GM12878 (cell line): Measurements from ENCODE around the gene SNAI3. TPM values are rescaled to one million over a fixed set of nuclear protein-coding genes. Genes with fewer than 3 reads are reported as not detected.
A peak's percentile ranks its signal among the peaks of the same experiment; 100 is the strongest.

Experiments
- ATAC-seq: fragments of 200-7000 bp; cut with Tn5 transposase; 3 replicates; pipeline ENCODE4 v1.9.1; 2020; ENCODE audit warnings: mild to moderate bottlenecking, moderate library complexity
- BruUV-seq: library from RNA; stranded (reverse); fragments of 400-500 nt; replicated peaks from 2 replicates; lab custom pipeline; 2021; lab: Mats Ljungman, UMichigan
- CTCF ChIA-PET: fragments of 300-600 bp; sonication (Branson Sonifier 250); formaldehyde crosslinking; extraction: SDS; loops from one replicate; lab custom pipeline; 2021; ENCODE audit warnings: inconsistent platforms; lab: Yijun Ruan, JAX
- POLR2A ChIA-PET: fragments of 350-600 bp; formaldehyde crosslinking; extraction: SDS; loops from one replicate; lab custom pipeline; 2021; ENCODE audit warnings: inconsistent platforms; lab: Charles Lee
- RAD21 ChIA-PET: fragments of 300-600 bp; sonication (Branson Sonifier 250); formaldehyde crosslinking; loops from one replicate; lab custom pipeline; 2023; ENCODE audit warnings: antibody characterized with exemption; ENCODE audit not compliant: unreplicated experiment; lab: Charles Lee
- SMC1A ChIA-PET: fragments of 300-600 bp; sonication (Branson Sonifier 250); formaldehyde crosslinking; loops from one replicate; lab custom pipeline; 2023; ENCODE audit not compliant: unreplicated experiment, uncharacterized antibody; lab: Charles Lee
- DNase-seq: peaks from one replicate; pipeline ENCODE4 v3.0.0-alpha.2; 2011; ENCODE audit warnings: low read depth, low spot score
- FAIRE-seq: peaks from 3 replicates; lab custom pipeline; 2011; peaks lifted over from hg19 to GRCh38; lab: Jason Lieb, UNC
- H2AFZ ChIP-seq: 2 replicates; pipeline ENCODE4 v1.6.0; 2011; ENCODE audit warnings: low read depth, low read length, control low read depth; ENCODE audit not compliant: control insufficient read depth
- H3K27ac ChIP-seq: 2 replicates; pipeline ENCODE4 v1.5.1; 2011; ENCODE audit warnings: control low read depth; ENCODE audit not compliant: control insufficient read depth, insufficient read depth
- H3K27me3 ChIP-seq, 2 experiments: replicated peaks in 1 of 2; 2 replicates each; pipeline versions ENCODE4 v1.6.0 to v1.6.1; 2011; ENCODE audit warnings: low read length in 1 of 2; ENCODE audit not compliant: control insufficient read depth in 2 of 2, insufficient read depth in 2 of 2
- H3K36me3 ChIP-seq, 2 experiments: 2 replicates each; pipeline ENCODE4 v1.5.1; 2011; ENCODE audit warnings: low read length in 1 of 2; ENCODE audit not compliant: control insufficient read depth in 2 of 2, insufficient read depth in 2 of 2
- H3K4me1 ChIP-seq: 2 replicates; pipeline ENCODE4 v1.6.1; 2011; ENCODE audit warnings: mild to moderate bottlenecking, low read length, moderate library complexity, mixed read lengths; ENCODE audit not compliant: control insufficient read depth, insufficient read depth
- H3K4me2 ChIP-seq: 2 replicates; pipeline ENCODE4 v1.6.0; 2011; ENCODE audit warnings: control low read depth; ENCODE audit not compliant: control insufficient read depth, insufficient read depth
- H3K4me3 ChIP-seq: fragments of 200-600 bp; sonication (generic); 2 replicates; pipeline ENCODE4 v1.5.1; 2016
- H3K79me2 ChIP-seq: 2 replicates; pipeline ENCODE4 v1.6.0; 2011; ENCODE audit warnings: low read length; ENCODE audit not compliant: control insufficient read depth, insufficient read depth
- H3K9ac ChIP-seq: 2 replicates; pipeline ENCODE4 v1.8.0; 2011; ENCODE audit warnings: low read length, control low read depth, mixed read lengths; ENCODE audit not compliant: control insufficient read depth, insufficient read depth
- H3K9me3 ChIP-seq: replicated peaks from 3 replicates; pipeline ENCODE4 v1.5.1; 2011; ENCODE audit warnings: mild to moderate bottlenecking, low read length; ENCODE audit not compliant: control insufficient read depth, insufficient read depth
- H4K20me1 ChIP-seq: 2 replicates; pipeline ENCODE4 v1.6.0; 2011; ENCODE audit not compliant: control insufficient read depth, insufficient read depth
- BACH1 ChIP-seq: fragments of 450-650 bp; IDR thresholded peaks from 2 replicates; pipeline ENCODE4 v1.6.1; 2017; ENCODE audit warnings: mild to moderate bottlenecking, borderline replicate concordance
- CREB1 ChIP-seq: IDR thresholded peaks from 2 replicates; pipeline ENCODE4 v1.6.1; 2012; ENCODE audit warnings: low read depth, mild to moderate bottlenecking, inconsistent platforms
- DPF2 ChIP-seq: fragments of 450-650 bp; IDR thresholded peaks from 2 replicates; pipeline ENCODE4 v1.6.1; 2017; ENCODE audit warnings: mild to moderate bottlenecking
- EGR1 ChIP-seq, 2 experiments: IDR thresholded peaks; 1 replicate in 1 of 2; 2 replicates in 1 of 2; pipeline ENCODE4 v1.6.1; 2011 to 2012; ENCODE audit warnings: low read depth in 2 of 2, low read length in 2 of 2, borderline replicate concordance in 1 of 2, mild to moderate bottlenecking in 1 of 2, moderate library complexity in 1 of 2
- EP300 ChIP-seq, 2 experiments: fragments of 150-350 bp in 1 of 2; IDR thresholded peaks; 2 replicates each; pipeline ENCODE4 v1.6.1; 2011 to 2012; ENCODE audit warnings: low read depth in 2 of 2, low read length in 2 of 2, borderline replicate concordance in 1 of 2, improper control_type of control experiment in 1 of 2, inconsistent platforms in 1 of 2; ENCODE audit not compliant: control insufficient read depth in 1 of 2
- ETV6 ChIP-seq, 2 experiments: fragments of 450-650 bp in 1 of 2; IDR thresholded peaks in 1 of 2; conservative IDR thresholded peaks in 1 of 2; 2 replicates each; pipeline ENCODE4 v1.6.1; 2014; ENCODE audit warnings: antibody characterized with exemption in 1 of 2, borderline replicate concordance in 1 of 2, low read depth in 1 of 2, mild to moderate bottlenecking in 1 of 2, moderate library complexity in 1 of 2
- EZH2 ChIP-seq: IDR thresholded peaks from 2 replicates; pipeline ENCODE4 v1.6.1; 2012; ENCODE audit warnings: low read depth, mild to moderate bottlenecking, control low read depth, inconsistent platforms, low read length, borderline replicate concordance; ENCODE audit not compliant: control insufficient read depth
- HDAC2 ChIP-seq: fragments of 200-600 bp; sonication (generic); IDR thresholded peaks from 2 replicates; pipeline ENCODE4 v1.6.1; 2017
- IKZF2 ChIP-seq, 2 experiments: fragments of 450-650 bp; IDR thresholded peaks; 2 replicates each; pipeline ENCODE4 v1.6.1; 2017; ENCODE audit warnings: mild to moderate bottlenecking in 2 of 2, moderate library complexity in 2 of 2
- MEF2A ChIP-seq: IDR thresholded peaks from 2 replicates; pipeline ENCODE4 v1.6.1; 2011; ENCODE audit warnings: low read depth, mild to moderate bottlenecking, low read length, moderate library complexity; ENCODE audit not compliant: insufficient read depth
- MEF2B ChIP-seq: fragments of 450-650 bp; IDR thresholded peaks from 2 replicates; pipeline ENCODE4 v1.6.1; 2018; ENCODE audit warnings: mild to moderate bottlenecking, moderate library complexity; ENCODE audit not compliant: partially characterized antibody, poor library complexity, severe bottlenecking
- MTA3 ChIP-seq: IDR thresholded peaks from 2 replicates; pipeline ENCODE4 v1.6.1; 2012; ENCODE audit warnings: low read length, inconsistent platforms, borderline replicate concordance
- NBN ChIP-seq: fragments of 450-650 bp; IDR thresholded peaks from 2 replicates; pipeline ENCODE4 v1.6.1; 2016
- NR2C2 ChIP-seq: IDR thresholded peaks from 2 replicates; pipeline ENCODE4 v1.6.1; 2011; ENCODE audit warnings: borderline replicate concordance, low read depth; ENCODE audit not compliant: control insufficient read depth, insufficient read length
- POLR2A ChIP-seq: IDR thresholded peaks from 2 replicates; pipeline ENCODE4 v1.6.1; 2011; ENCODE audit warnings: low read depth, mild to moderate bottlenecking, low read length
- RB1 ChIP-seq: fragments of 450-650 bp; formaldehyde crosslinking; IDR thresholded peaks from 2 replicates; pipeline ENCODE4 v1.6.1; 2017; ENCODE audit warnings: mild to moderate bottlenecking, borderline replicate concordance
- RUNX3 ChIP-seq: IDR thresholded peaks from 2 replicates; pipeline ENCODE4 v1.6.1; 2012; ENCODE audit warnings: low read length, inconsistent platforms
- SPI1 ChIP-seq: IDR thresholded peaks from 2 replicates; pipeline ENCODE4 v1.6.1; 2011; ENCODE audit warnings: low read depth, mild to moderate bottlenecking, low read length, moderate library complexity, borderline replicate concordance; ENCODE audit not compliant: insufficient read depth
- SREBF1 ChIP-seq: IDR thresholded peaks from 2 replicates; pipeline ENCODE4 v1.6.1; 2012; ENCODE audit warnings: mild to moderate bottlenecking, low read length
- SUZ12 ChIP-seq: fragments of 200-600 bp; sonication (generic); IDR thresholded peaks from one replicate; pipeline ENCODE4 v1.6.1; 2018; ENCODE audit warnings: antibody characterized with exemption, mild to moderate bottlenecking; ENCODE audit not compliant: unreplicated experiment
- TAF1 ChIP-seq: IDR thresholded peaks from 2 replicates; pipeline ENCODE4 v1.6.1; 2011; ENCODE audit warnings: mild to moderate bottlenecking, low read depth, low read length, borderline replicate concordance
- TCF12 ChIP-seq: IDR thresholded peaks from 2 replicates; pipeline ENCODE4 v1.6.1; 2011; ENCODE audit warnings: low read depth, mild to moderate bottlenecking, low read length
- TCF3 ChIP-seq: IDR thresholded peaks from 2 replicates; pipeline ENCODE4 v1.6.1; 2012; ENCODE audit warnings: low read depth, mild to moderate bottlenecking, low read length, borderline replicate concordance; ENCODE audit not compliant: insufficient read depth
- WGBS: methylation state at CpG from one replicate; pipeline ENCODE4 v1.1.6; 2016; ENCODE audit warnings: low lambda C conversion rate; ENCODE audit not compliant: insufficient replicate concordance, insufficient coverage; ENCODE audit errors: missing lambda C conversion rate; 5-methylcytosine and 5-hydroxymethylcytosine counted together
- in situ Hi-C: fragments of 300-500 bp; cut with MboI; formaldehyde crosslinking; loops from 9 replicates; pipeline ENCODE4 v1.14.3; 2018; ENCODE audit warnings: mixed read lengths
- intact Hi-C: fragments of 100-400 bp; cut with micrococcal nuclease; formaldehyde crosslinking; loops from one replicate; pipeline ENCODE4 v1.14.2; 2022; ENCODE audit not compliant: unreplicated experiment
- polyA plus RNA-seq, 11 experiments: library from polyadenylated mRNA; depleted of rRNA in 4 of 11; unstranded in 6 of 11; stranded (reverse) in 5 of 11; fragments of >200 nt; fragmentation: Nextera tagmentation in 4 of 11; fragmentation: Illumina TruSeq in 1 of 11; extraction: Ambion mirVana in 4 of 11; extraction: Trizol in 1 of 11; gene quantifications; 1 replicate in 1 of 11; 2 replicates in 10 of 11; pipeline versions ENCODE4 v1.2.1 to v1.2.3, GENCODE V29; 2011 to 2016; ENCODE audit warnings: inconsistent platforms in 2 of 11, missing spikeins in 2 of 11, low read depth in 1 of 11
- total RNA-seq, 4 experiments: library from RNA; depleted of rRNA in 3 of 4; stranded (reverse); fragments of >200 nt in 3 of 4; fragmentation: Illumina TruSeq in 1 of 4; extraction: Trizol in 1 of 4; gene quantifications; 2 replicates each; pipeline versions ENCODE4 v1.2.1 to v1.2.3, GENCODE V29; 2013 to 2021

Gene SNAI3
- total and polyA plus RNA-seq, 10 of the 15 experiments (the other 5 are each of a cell fraction or from before 2014, with no cell fraction given) = 0.21 to 7.4 (median 3.0) TPM

DNA sequence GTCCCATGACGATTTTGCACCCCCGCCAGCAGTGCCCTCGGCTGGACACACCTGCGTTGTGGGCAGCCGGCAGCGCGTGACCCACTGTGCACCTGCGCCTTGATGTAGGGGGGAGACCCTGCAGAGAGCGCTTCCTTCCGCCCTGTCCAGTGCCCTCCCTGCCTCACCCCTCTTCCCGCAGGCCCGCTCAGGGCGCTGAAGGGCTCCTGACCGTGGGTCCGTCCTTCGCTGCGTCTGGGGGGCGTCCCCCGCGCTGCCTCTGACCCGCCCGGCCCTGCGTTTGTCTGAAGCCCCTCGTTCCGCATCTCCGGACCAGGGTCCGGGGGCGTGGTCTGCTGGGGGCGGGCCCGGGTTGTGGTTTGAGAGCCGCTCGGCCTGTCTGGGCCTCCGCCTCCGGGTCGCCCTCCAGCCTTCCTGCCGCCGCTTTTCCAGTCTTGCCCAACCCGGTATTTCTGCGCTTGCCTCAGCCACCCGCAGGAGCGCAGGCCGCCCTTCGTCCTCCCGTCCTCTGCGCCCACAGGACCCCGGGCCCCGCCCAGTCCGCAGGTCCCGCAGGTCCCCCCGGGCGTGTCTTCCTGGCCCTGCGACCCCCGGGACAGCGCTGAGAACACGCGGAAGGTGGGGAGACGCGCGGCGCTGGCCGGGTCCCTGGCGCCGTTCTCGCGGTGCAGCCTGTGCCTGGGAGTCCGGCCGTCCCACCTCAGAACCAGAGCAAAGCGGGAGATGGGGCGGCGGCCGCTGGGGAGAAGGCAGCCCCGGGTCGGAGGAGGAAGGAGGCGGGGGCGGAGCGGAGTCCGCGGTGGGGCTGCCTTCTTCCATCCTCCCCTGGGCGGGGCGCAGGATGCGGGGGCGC, 51.9 kb downstream of the SNAI3 start:
- ChIA-PET POLR2A (no interaction called here), RAD21 (interaction anchor here (1.5 kb wide), 1 partner anchor 15 kb away, joined by 6 read pairs; no protein-coding TSS in a partner anchor), SMC1A (interaction anchor here (0.6 to 1.1 kb wide), 3 partner anchors 66 to 891 kb away, joined by 3 read pairs; no protein-coding TSS in a partner anchor), CTCF (interaction anchor here (0.8 to 1.9 kb wide), 7 partner anchors 11 to 191 kb away, joined by 3 to 6 read pairs (median 4); partner anchors contain the start of gene ZC3H18)
- FAIRE-seq (peak; percentile 38), DNase-seq (peak; percentile 45), ATAC-seq (peak; percentile 74)
- BruUV-seq = no TSS peak
- Histone ChIP-seq H3K4me1 (peaks cover 29% of the 10 kb centered on the region), H3K9ac (peak overlapping the region; percentile 44), H3K27ac (peak overlapping the region; percentile 52; the same call in 1 of the 2 replicates), H3K27me3 (peaks cover 6 to 11% of the 10 kb centered on the region in 2 experiments; a peak in 2 of 4 replicates), H3K36me3 (peaks cover 0 to 16% of the 10 kb centered on the region in 2 experiments; a peak in 3 of 4 replicates), H2AFZ (peak overlapping the region; percentile 80), H3K4me2 (peak overlapping the region; percentile 99), H3K9me3 (no peaks in the 10 kb centered on the region; the same call in 2 of the 3 replicates), H3K4me3 (peak overlapping the region; percentile 95), H3K79me2 (no peaks in the 10 kb centered on the region), H4K20me1 (no peaks in the 10 kb centered on the region; the same call in 1 of the 2 replicates)
- intact Hi-C loops (no loop called here), in situ Hi-C loops (no loop called here)
- 1% methylated on average over 73 of the region's 82 CpGs for WGBS
- no peak for TF ChIP-seq ETV6 (conservative IDR thresholded peaks at IDR 0.05 in 1 of 2, IDR thresholded peaks at IDR 0.05 in 1 of 2; ENCODE audit: borderline replicate concordance in 1 of 2, low read depth in 1 of 2)
- TF ChIP-seq CREB1 = no peak
- no peak for TF ChIP-seq TAF1
- TF ChIP-seq TCF3 = peak; percentile 88
- peak; percentile 27; the same call in 1 of the 2 replicates for TF ChIP-seq RB1
- peak; percentile 67; the same call in 1 of the 2 replicates for TF ChIP-seq DPF2
- TF ChIP-seq SREBF1 = no peak
- no peak for TF ChIP-seq SPI1
- no peak for TF ChIP-seq MTA3
- TF ChIP-seq TCF12 = peak; percentile 87
- TF ChIP-seq HDAC2 = no peak
- 0 out of 2 replicates have a peak, but pooled peaks have one; percentile 40 for TF ChIP-seq RUNX3
- TF ChIP-seq NBN = peak; percentile 55; the same call in 1 of the 2 replicates
- no peak for TF ChIP-seq EZH2
- TF ChIP-seq SUZ12 = no peak
- no peak for TF ChIP-seq NR2C2
- peak; percentile 47; the same call in 1 of the 2 replicates for TF ChIP-seq POLR2A
- peak in 1 of 2 experiments; percentile 49; a peak in 2 of 4 replicates for TF ChIP-seq IKZF2 (IDR thresholded peaks at IDR 0.05)
- TF ChIP-seq EGR1 (IDR thresholded peaks at IDR 0.05; ENCODE audit: borderline replicate concordance in 1 of 2, low read depth in 2 of 2, low read length in 2 of 2) = peak in 1 of 2 experiments; percentile 95; a peak in 2 of 3 replicates
- peak; percentile 30 to 36; a peak in 1 of 4 replicates for TF ChIP-seq EP300 (IDR thresholded peaks at IDR 0.05; ENCODE audit: borderline replicate concordance in 1 of 2, control insufficient read depth in 1 of 2, low read depth in 2 of 2, low read length in 2 of 2)
- no peak for TF ChIP-seq MEF2B
- TF ChIP-seq MEF2A = no peak
- TF ChIP-seq BACH1 = peak; percentile 45; the same call in 1 of the 2 replicates
